Left lung (tissue), 10 donors: ENCODE measurements around the gene SESN3. TPM values are rescaled to one million over a fixed set of nuclear protein-coding genes. Genes with fewer than 3 reads are reported as not detected.

Experiments used
- ATAC-seq: fragments of 200-7000 bp; cut with Tn5 transposase; one replicate; pipeline ENCODE4 v1.9.1; 2020; ENCODE audit warnings: moderate library complexity
- DNase-seq, 4 donors: peaks; one replicate each; pipeline ENCODE4 v3.0.0-alpha.2; 2013 to 2020
- H3K27ac ChIP-seq, 2 donors: fragments of 200-600 bp; sonication (generic) in 1 of 2; one replicate each; pipeline versions ENCODE4 v1.5.0 to v1.8.0; 2020 to 2021
- H3K27me3 ChIP-seq, 2 donors: fragments of 200-600 bp; sonication (generic) in 1 of 2; one replicate each; pipeline versions ENCODE4 v1.5.0 to v1.8.0; 2020 to 2021
- H3K36me3 ChIP-seq, 2 donors: fragments of 200-600 bp; sonication (generic) in 1 of 2; one replicate each; pipeline versions ENCODE4 v1.5.0 to v1.8.0; 2020 to 2021
- H3K4me1 ChIP-seq, 2 donors: fragments of 200-600 bp; one replicate each; pipeline ENCODE4 v1.8.0; 2021
- H3K4me3 ChIP-seq, 2 donors: fragments of 200-600 bp; sonication (generic) in 1 of 2; one replicate each; pipeline versions ENCODE4 v1.5.0 to v1.8.0; 2020 to 2021; ENCODE audit warnings: mild to moderate bottlenecking in 1 of 2
- H3K9me3 ChIP-seq, 2 donors: fragments of 200-600 bp; sonication (generic) in 1 of 2; one replicate each; pipeline versions ENCODE4 v1.5.0 to v1.8.0; 2020 to 2021
- CTCF ChIP-seq, 2 donors: fragments of 200-600 bp; sonication (generic) in 1 of 2; IDR thresholded peaks; one replicate each; pipeline versions ENCODE4 v1.5.0 to v1.8.0; 2021; ENCODE audit warnings: antibody characterized with exemption in 2 of 2
- intact Hi-C, 2 donors: fragments of 100-400 bp; cut with DNase I; formaldehyde crosslinking; loops; one replicate each; pipeline versions ENCODE4 v1.11.2 to v1.14.2; 2022
- polyA plus RNA-seq, 6 donors: library from polyadenylated mRNA; unstranded; fragments of 120-200 nt; gene quantifications; one replicate each; pipeline ENCODE4 v1.2.1, GENCODE V29; 2013; ENCODE audit not compliant: insufficient read length in 6 of 6
- total RNA-seq, 2 donors: library from RNA; stranded (reverse); fragmentation: NEBNext Ultra II Directional; extraction: Animal tissue kit (Norgen Biotek cat#: 25700); gene quantifications; one replicate each; pipeline ENCODE4 v1.2.1, GENCODE V29; 2021
- donor health status: DM: no; HTN: yes; CAD: no.
- donor health status: DM: no; HTN: no; CAD: no.

SESN3 gene
- total and polyA plus RNA-seq, 8 donors, result 45.0 to 87.8 (median 72.5) TPM

- intact Hi-C loops, result no loop called here
- Histone ChIP-seq H3K4me3 (no peak overlapping the region), H3K27me3 (no peaks in the 10 kb centered on the region), H3K9me3 (no peaks in the 10 kb centered on the region), H3K4me1 (peaks cover 0 to 4% of the 10 kb centered on the region in 2 donors), H3K36me3 (no peaks in the 10 kb centered on the region), H3K27ac (peak overlapping the region in 1 of 2 donors; percentile 45)
- ATAC-seq (no peak), DNase-seq (no peak)
- no peak for TF ChIP-seq CTCF (IDR thresholded peaks at IDR 0.05)
These were observed 12.0 kb upstream of the SESN3 start for GRCh38 chr11:95242845-95243605.

GRCh38 chr11:95242091-95242844 lies 11.3 kb upstream of the SESN3 start:
- ATAC-seq, result no peak
- no peaks in the 10 kb centered on the region for H3K9me3 ChIP-seq
- DNase-seq, result no peak
- no peaks in the 10 kb centered on the region for H3K36me3 ChIP-seq
- peak overlapping the region; percentile 20 to 45 for H3K27ac ChIP-seq
- no peak for TF ChIP-seq CTCF (IDR thresholded peaks at IDR 0.05)
- intact Hi-C loops, result no loop called here
- H3K4me1 ChIP-seq, result peaks cover 0 to 4% of the 10 kb centered on the region in 2 donors
- no peaks in the 10 kb centered on the region for H3K27me3 ChIP-seq
- H3K4me3 ChIP-seq, result no peak overlapping the region

- ATAC-seq, result peak; percentile 53
- Histone ChIP-seq H3K27ac (peak overlapping the region; percentile 20 to 45), H3K9me3 (no peaks in the 10 kb centered on the region), H3K4me1 (peaks cover 0 to 4% of the 10 kb centered on the region in 2 donors), H3K4me3 (no peak overlapping the region), H3K36me3 (no peaks in the 10 kb centered on the region), H3K27me3 (no peaks in the 10 kb centered on the region)
- intact Hi-C loops, result no loop called here
- peak in 1 of 4 donors; percentile 69 for DNase-seq
- no peak for TF ChIP-seq CTCF (IDR thresholded peaks at IDR 0.05)
These were observed 10.7 kb upstream of the SESN3 start for GRCh38 chr11:95241681-95242081.

- Histone ChIP-seq H3K27me3 (no peaks in the 10 kb centered on the region), H3K27ac (no peak overlapping the region), H3K9me3 (no peaks in the 10 kb centered on the region), H3K4me1 (peaks cover 0 to 4% of the 10 kb centered on the region in 2 donors), H3K4me3 (no peak overlapping the region), H3K36me3 (no peaks in the 10 kb centered on the region)
- no peak for ATAC-seq
- intact Hi-C loops, result no loop called here
- DNase-seq, result no peak
- TF ChIP-seq CTCF (IDR thresholded peaks at IDR 0.05), result no peak
These were observed 9.1 kb upstream of the SESN3 start for GRCh38 chr11:95239871-95240649.
